Activated naive CD4-positive, alpha-beta T cell treated with anti-CD3 and anti-CD28 coated beads, Interleukin-2, amount 50 U/mL, for 72 hours (primary cell): ENCODE results near the gene SCFD2. TPM values are rescaled to one million over a fixed set of nuclear protein-coding genes. Genes with fewer than 3 reads are reported as not detected.
"Not testable (repeated sequence)": the region's sequence is repeated elsewhere in the genome, so short reads cannot be mapped to it uniquely, and the experiment has no call there.

ENCODE experiments used
- ATAC-seq, 2 donors: fragments of 150-1000 bp; cut with Tn5 transposase; 2 replicates each; pipeline ENCODE4 v1.10.0; 2021; ENCODE audit warnings: mild to moderate bottlenecking in 2 of 2, moderate library complexity in 2 of 2
- DNase-seq, 2 donors: peaks; one replicate each; pipeline ENCODE4 v3.0.0; 2021 to 2022; ENCODE audit warnings: low spot score in 2 of 2
- H3K27ac Mint-ChIP-seq, 2 donors: one replicate each; pipeline ENCODE4 v1.8.0; 2022; ENCODE audit warnings: mild to moderate bottlenecking in 2 of 2, mixed read lengths in 2 of 2
- H3K36me3 Mint-ChIP-seq, 2 donors: one replicate each; pipeline ENCODE4 v1.8.0; 2022; ENCODE audit warnings: mixed read lengths in 2 of 2
- H3K9me3 Mint-ChIP-seq, 2 donors: one replicate each; pipeline ENCODE4 v1.8.0; 2022; ENCODE audit warnings: mixed read lengths in 2 of 2
- total RNA-seq, 2 donors: library from RNA; stranded (reverse); gene quantifications; one replicate each; pipeline ENCODE4 v1.2.3, GENCODE V29; 2022

Gene SCFD2
- total RNA-seq, 2 donors from 2014 or later = 15.6 to 29.1 TPM

- DNase-seq (no peak), ATAC-seq (no peak)
- Mint-ChIP-seq H3K9me3 (no peaks in the 10 kb centered on the region), H3K36me3 (peaks cover 0 to 10% of the 10 kb centered on the region in 2 donors), H3K27ac (no peak overlapping the region)
These were observed 132.6 kb downstream of the SCFD2 start for GRCh38 chr4:53233114-53233795.

- no peaks in the 10 kb centered on the region for H3K9me3 Mint-ChIP-seq
- ATAC-seq = no peak
- DNase-seq = no peak
- H3K27ac Mint-ChIP-seq = no peak overlapping the region
- peaks cover 0 to 10% of the 10 kb centered on the region in 2 donors for H3K36me3 Mint-ChIP-seq
These were observed 133.5 kb downstream of the SCFD2 start for GRCh38 chr4:53232371-53232770.

- DNase-seq (no peak), ATAC-seq (no peak)
- Mint-ChIP-seq H3K9me3 (no peaks in the 10 kb centered on the region), H3K36me3 (peaks cover 0 to 5% of the 10 kb centered on the region in 2 donors), H3K27ac (no peak overlapping the region)
These were observed 137.8 kb downstream of the SCFD2 start for GRCh38 chr4:53228036-53228435.

GRCh38 chr4:53227451-53227850 is 138.4 kb downstream of the SCFD2 start:
- no peak for ATAC-seq
- no peak overlapping the region for H3K27ac Mint-ChIP-seq
- H3K36me3 Mint-ChIP-seq = no peaks in the 10 kb centered on the region
- DNase-seq = no peak
- H3K9me3 Mint-ChIP-seq = no peaks in the 10 kb centered on the region

- no peak overlapping the region for H3K27ac Mint-ChIP-seq
- DNase-seq (no peak), ATAC-seq (peak in 1 of 2 donors; percentile 92)
- peaks cover 8 to 12% of the 10 kb centered on the region in 2 donors for H3K9me3 Mint-ChIP-seq
- H3K36me3 Mint-ChIP-seq = peaks cover 21 to 22% of the 10 kb centered on the region in 2 donors
These were observed 143.9 kb downstream of the SCFD2 start for GRCh38 chr4:53221832-53222480.

- H3K27ac Mint-ChIP-seq, DNase-seq, ATAC-seq: not testable (repeated sequence)
- peaks cover 13 to 18% of the 10 kb centered on the region in 2 donors for H3K9me3 Mint-ChIP-seq
- peaks cover 27 to 30% of the 10 kb centered on the region in 2 donors for H3K36me3 Mint-ChIP-seq
These were observed 146.7 kb downstream of the SCFD2 start for GRCh38 chr4:53219148-53219547.

- DNase-seq = no peak
- no peaks in the 10 kb centered on the region for H3K9me3 Mint-ChIP-seq
- no peak for ATAC-seq
- H3K27ac Mint-ChIP-seq = no peak overlapping the region
- H3K36me3 Mint-ChIP-seq = peaks cover 6 to 12% of the 10 kb centered on the region in 2 donors
These were observed 157.1 kb downstream of the SCFD2 start for GRCh38 chr4:53208753-53209152.

GRCh38 chr4:53205970-53206369 is 159.9 kb downstream of the SCFD2 start:
- ATAC-seq (peak in 1 of 2 donors; percentile 63), DNase-seq (no peak)
- Mint-ChIP-seq H3K36me3 (no peaks in the 10 kb centered on the region), H3K27ac (no peak overlapping the region), H3K9me3 (no peaks in the 10 kb centered on the region)

- ATAC-seq = peak in 1 of 2 donors; percentile 76
- Mint-ChIP-seq H3K9me3 (no peaks in the 10 kb centered on the region), H3K36me3 (no peaks in the 10 kb centered on the region), H3K27ac (no peak overlapping the region)
- no peak for DNase-seq
These were observed 166.5 kb downstream of the SCFD2 start for GRCh38 chr4:53199356-53199755.

GRCh38 chr4:53197772-53198142 is 168.1 kb downstream of the SCFD2 start:
- DNase-seq = no peak
- Mint-ChIP-seq H3K9me3 (no peaks in the 10 kb centered on the region), H3K27ac (no peak overlapping the region), H3K36me3 (no peaks in the 10 kb centered on the region)
- ATAC-seq = no peak

GRCh38 chr4:53196882-53197771 is 168.7 kb downstream of the SCFD2 start:
- ATAC-seq (peak in 1 of 2 donors; percentile 47), DNase-seq (no peak)
- H3K36me3 Mint-ChIP-seq = no peaks in the 10 kb centered on the region
- H3K9me3 Mint-ChIP-seq = no peaks in the 10 kb centered on the region
- no peak overlapping the region for H3K27ac Mint-ChIP-seq

GRCh38 chr4:53195815-53196661 is 169.8 kb downstream of the SCFD2 start:
- DNase-seq = no peak
- Mint-ChIP-seq H3K9me3 (no peaks in the 10 kb centered on the region), H3K36me3 (no peaks in the 10 kb centered on the region), H3K27ac (no peak overlapping the region)
- ATAC-seq = no peak

- ATAC-seq (no peak), DNase-seq (no peak)
- Mint-ChIP-seq H3K36me3 (no peaks in the 10 kb centered on the region), H3K27ac (no peak overlapping the region), H3K9me3 (no peaks in the 10 kb centered on the region)
These were observed 171.1 kb downstream of the SCFD2 start for GRCh38 chr4:53194727-53195126.

GRCh38 chr4:53193111-53193510 is 172.8 kb downstream of the SCFD2 start:
- no peak for ATAC-seq
- H3K36me3 Mint-ChIP-seq = no peaks in the 10 kb centered on the region
- DNase-seq = no peak
- no peak overlapping the region for H3K27ac Mint-ChIP-seq
- no peaks in the 10 kb centered on the region for H3K9me3 Mint-ChIP-seq

GRCh38 chr4:53192496-53192895 is 173.4 kb downstream of the SCFD2 start:
- H3K36me3 Mint-ChIP-seq = no peaks in the 10 kb centered on the region
- no peak for DNase-seq
- H3K27ac Mint-ChIP-seq = peak overlapping the region in 1 of 2 donors; percentile 26
- no peaks in the 10 kb centered on the region for H3K9me3 Mint-ChIP-seq
- no peak for ATAC-seq

- no peaks in the 10 kb centered on the region for H3K9me3 Mint-ChIP-seq
- DNase-seq = no peak
- ATAC-seq = no peak
- no peak overlapping the region for H3K27ac Mint-ChIP-seq
- H3K36me3 Mint-ChIP-seq = no peaks in the 10 kb centered on the region
These were observed 173.9 kb downstream of the SCFD2 start for GRCh38 chr4:53191997-53192396.
